PC-3 (cell line): ENCODE measurements around the gene TRIM23.

ENCODE experiments used
- CTCF ChIP-seq: fragments of 300-600 bp; sonication (generic); conservative IDR thresholded peaks from 2 replicates; pipeline ENCODE4 v1.5.1; 2017; ENCODE audit warnings: antibody characterized with exemption, low read depth, mild to moderate bottlenecking, low read length
- EZH2 ChIP-seq: fragments of 300-600 bp; sonication (generic); IDR thresholded peaks from one replicate; pipeline ENCODE4 v1.6.1; 2017; ENCODE audit warnings: antibody characterized with exemption, mild to moderate bottlenecking, low read length; ENCODE audit not compliant: unreplicated experiment
- EZH2phosphoT487 ChIP-seq: fragments of 300-600 bp; sonication (generic); IDR thresholded peaks from 2 replicates; pipeline ENCODE4 v1.6.1; 2018; ENCODE audit warnings: mild to moderate bottlenecking, antibody characterized with exemption, low read length, borderline replicate concordance

- TF ChIP-seq CTCF, result no peak
- TF ChIP-seq EZH2, result no peak
- no peak for TF ChIP-seq EZH2phosphoT487
Observed at GRCh38 chr5:65563777-65564176, 60.4 kb downstream of the TRIM23 start.
